HG03442 (cell line): ENCODE results near the gene GALNT8.

Experiments used
- ATAC-seq: cut with Tn5 transposase; IDR thresholded peaks from one replicate; pipeline ENCODE4 v1.9.1; 2021; ENCODE audit warnings: mild to moderate bottlenecking, moderate library complexity; ENCODE audit not compliant: unreplicated experiment

Gene GALNT8

DNA sequence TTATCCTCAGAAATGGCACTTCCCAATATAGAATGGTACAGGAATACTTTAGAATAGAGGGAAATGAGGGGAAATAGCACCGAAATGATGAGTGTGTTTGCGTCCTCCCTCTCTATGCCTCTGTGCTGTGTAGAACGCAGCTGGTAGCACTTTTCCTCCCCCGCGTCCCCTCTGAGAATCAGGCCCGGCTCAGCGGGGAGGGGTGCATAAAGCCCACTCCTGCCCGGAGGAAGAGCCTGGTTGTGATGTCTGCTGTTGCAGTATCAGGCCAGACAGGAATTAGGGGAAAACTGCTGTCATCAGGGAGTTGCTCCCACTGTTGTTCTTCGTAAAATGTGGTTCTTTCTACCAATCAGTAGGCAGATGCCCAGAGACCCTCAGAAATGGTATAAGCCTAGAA, 76.0 kb downstream of the GALNT8 start:
- no peak for ATAC-seq

DNA sequence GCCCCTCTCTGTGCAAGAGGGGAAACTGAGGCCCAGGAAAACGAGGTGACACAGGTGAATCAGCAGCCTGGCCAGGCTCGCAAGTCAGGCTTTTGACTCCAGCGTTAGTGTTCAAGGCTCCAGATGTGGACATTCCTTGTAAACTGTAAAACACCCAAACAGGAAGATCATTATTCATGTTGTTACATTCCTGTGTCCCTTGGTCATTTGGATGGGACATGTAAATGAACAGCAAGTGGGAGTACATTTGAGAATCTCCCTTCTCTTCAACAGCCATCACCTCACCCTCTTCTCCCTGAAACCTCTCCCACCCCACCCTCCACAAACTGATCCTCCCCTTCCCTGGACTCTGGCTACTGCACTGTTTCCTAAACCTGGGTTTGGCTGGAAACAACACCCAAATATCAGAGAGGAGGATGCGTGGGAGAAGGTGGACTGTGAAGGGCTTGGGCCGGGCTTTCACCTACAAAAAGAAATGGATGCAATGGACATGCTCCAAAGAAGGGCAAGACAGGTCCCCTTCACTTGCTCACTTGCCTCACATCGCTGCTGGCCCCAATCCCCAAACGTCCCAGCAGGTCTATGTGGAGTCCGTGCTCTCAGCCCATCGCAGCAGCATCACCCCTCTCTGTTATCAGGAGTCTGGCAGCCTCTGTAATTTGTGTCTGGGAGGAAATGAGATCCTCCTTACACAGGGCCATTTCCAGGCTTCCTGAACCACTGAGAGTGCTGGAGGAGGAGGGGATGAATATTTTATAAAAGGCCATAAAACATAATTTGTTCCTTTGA, 76.7 kb downstream of the GALNT8 start:
- ATAC-seq = no peak

DNA sequence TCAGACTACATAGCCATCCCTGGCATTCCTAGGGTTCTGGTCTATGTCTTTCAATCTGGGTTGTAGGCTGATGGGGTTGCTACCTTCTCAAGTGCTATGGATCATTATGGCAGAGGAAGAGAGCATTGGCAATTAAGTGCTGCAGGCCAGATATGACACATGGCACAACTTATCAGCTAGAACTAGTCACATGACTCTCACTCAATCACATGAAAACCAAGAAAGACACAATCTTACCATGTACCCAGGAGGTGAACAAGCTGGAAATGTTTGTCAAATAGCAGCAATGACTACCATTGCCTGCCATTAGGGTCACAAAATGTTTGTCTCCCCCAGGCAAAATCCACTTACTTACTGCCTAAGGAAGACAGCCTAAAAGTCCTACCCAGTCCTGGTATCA, 80.4 kb downstream of the GALNT8 start:
- no peak for ATAC-seq

DNA sequence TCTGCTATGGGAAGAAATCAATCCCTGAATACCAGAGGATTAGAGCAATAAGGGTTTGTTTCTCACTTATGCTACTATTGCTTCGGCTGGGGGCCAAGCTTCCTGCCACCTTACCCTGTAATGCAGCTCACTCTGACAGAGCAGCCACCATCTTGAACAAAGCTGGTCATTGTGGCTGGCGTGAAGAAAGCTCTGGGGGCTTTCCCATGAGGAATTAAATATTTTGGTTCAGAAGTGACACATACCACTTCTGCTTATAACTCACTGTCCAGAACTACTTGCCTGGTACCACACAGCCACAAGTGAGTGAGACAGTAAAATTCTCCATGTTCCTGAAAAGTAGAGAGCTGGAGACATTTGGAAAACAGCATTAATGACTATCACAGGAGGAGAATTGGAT, 82.6 kb downstream of the GALNT8 start:
- ATAC-seq = no peak

DNA sequence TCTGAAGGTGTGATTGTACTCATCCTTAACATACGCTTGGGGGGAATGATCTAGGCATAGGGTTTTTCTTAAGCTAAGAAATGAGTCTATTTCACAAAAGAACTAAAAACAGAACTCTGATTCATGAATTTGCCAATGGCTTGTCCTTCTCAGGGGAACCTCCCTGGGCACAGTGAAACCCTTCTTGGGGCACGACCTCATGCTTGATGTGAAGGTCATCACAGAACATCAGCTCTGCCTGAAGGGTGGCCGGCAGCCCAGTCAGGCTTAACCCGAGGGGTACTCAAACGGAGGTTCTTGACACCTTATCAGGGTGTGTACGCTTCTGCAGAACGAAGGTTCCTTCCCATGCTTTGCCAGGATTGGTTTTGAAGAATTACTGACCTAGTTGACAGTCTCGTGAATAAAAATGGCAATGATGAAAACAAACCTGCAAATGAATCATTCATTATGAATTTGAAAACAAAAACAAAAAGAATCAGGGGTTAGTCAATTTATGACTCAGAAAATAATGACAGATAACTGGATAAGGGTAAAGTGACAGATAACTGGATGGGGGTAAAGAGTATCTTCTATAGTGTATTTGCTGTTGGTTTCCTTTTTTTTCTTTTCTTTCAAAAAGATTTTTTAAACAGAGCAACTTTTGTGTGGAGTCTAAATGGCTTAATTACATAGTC, 86.4 kb downstream of the GALNT8 start:
- ATAC-seq = no peak

DNA sequence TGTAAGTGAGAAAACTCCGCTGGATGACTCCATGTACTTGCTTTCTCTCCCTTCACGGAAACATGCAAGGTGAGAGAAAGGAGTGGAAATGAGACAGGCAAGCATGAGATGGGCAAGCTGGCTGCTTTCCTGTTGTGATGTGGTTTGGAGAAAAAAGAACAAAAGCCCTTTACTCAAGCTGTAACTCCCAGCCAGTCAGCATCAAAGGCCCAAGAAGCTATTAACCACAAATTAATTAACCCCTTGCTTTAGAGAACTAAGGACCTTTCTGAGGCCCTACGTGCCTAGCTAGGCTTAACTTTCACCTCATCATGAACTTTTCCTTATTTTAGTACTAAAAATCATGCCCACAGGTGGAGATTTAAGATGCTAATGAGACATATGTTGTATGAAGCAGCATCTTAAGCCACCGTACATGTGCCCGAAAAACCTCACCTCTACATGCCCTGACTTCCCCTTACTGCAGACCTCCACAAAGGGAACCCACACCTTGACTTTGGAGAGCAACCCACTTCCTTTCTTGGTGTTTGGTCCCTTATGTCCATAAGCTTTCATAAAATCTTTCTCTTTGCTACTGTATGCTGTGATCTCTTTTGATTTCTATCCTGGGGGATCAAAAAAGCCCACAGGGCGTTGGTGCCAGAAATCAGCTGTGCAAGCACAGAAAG, 87.0 kb downstream of the GALNT8 start:
- ATAC-seq = no peak

DNA sequence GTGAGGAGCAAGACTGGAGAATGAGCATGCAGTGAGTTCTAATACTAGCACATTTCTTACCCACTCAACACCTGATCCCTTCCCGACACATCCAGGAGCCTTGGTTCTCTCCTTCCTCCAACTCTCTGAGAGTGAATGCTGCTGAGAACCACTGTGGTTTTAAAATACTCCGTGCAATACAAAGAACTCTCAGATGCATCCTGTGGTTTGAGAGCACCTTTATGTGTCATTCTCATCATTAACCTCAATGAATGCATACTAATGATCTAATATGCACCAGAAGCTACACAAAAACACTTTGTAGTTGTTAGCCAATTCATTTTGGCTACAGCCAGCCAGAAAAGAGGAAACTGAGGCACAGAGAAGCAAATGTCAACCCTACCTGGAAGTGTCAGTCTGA, 87.6 kb downstream of the GALNT8 start:
- no peak for ATAC-seq

DNA sequence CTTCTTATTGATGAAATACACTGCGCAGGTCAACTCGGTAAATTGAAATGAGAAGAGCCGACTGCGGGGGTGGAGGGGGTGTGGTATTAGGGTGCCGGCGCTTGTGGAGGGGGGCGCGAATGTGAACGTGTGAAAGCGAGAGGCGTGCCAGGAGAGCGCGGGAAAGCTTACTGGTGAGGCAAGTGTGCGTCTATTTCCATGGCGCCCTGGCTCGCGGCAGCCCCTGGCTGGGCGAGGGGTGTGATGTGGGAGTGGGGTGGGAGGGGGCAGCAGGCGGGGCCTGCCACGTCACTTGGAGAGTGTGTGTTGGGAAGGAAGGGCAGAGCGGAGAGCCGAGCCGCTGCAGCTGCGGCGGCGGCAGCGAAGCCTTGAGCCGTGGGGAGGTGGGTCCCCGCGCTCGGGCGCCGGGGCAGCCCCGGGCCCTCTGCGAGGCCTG, 88.8 kb downstream of the GALNT8 start:
- no peak for ATAC-seq

DNA sequence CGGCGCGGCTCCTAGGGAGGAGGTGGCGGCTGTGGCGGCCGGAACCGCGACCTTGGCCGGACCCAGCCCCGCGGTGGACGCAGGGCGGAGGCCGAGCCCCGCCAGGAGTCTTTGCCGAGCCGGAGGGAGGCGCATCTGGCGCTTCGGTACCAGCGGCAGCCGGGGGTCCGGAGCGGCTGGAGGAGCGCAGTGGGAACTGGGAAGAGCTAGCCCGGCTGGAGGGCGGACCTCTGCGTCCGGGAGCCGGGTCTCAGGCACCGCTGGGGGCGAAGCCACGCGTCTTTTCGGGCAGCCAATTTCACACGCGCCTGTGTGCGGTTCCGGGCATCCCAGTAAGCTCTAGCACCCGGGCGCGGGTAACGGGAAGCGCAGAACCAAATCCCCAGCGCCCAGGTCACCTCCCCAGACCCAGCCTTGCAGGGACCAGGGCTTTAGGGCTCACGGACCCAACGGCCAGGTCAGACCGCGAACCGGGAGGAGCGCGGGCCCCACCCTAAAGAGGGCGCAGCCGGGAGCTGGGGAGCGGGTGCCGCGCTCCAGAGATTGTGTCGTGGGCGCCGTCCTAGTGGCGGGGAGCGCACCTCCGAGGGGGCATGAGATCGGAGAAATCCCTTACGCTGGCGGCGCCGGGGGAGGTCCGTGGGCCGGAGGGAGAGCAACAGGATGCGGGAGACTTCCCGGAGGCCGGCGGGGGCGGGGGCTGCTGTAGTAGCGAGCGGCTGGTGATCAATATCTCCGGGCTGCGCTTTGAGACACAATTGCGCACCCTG, 89.4 kb downstream of the GALNT8 start:
- no peak for ATAC-seq

DNA sequence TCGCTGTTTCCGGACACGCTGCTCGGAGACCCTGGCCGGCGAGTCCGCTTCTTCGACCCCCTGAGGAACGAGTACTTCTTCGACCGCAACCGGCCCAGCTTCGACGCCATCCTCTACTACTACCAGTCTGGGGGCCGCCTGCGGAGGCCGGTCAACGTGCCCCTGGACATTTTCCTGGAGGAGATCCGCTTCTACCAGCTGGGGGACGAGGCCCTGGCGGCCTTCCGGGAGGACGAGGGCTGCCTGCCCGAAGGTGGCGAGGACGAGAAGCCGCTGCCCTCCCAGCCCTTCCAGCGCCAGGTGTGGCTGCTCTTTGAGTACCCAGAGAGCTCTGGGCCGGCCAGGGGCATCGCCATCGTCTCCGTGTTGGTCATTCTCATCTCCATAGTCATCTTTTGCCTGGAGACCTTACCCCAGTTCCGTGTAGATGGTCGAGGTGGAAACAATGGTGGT, 90.0 kb downstream of the GALNT8 start:
- no peak for ATAC-seq

DNA sequence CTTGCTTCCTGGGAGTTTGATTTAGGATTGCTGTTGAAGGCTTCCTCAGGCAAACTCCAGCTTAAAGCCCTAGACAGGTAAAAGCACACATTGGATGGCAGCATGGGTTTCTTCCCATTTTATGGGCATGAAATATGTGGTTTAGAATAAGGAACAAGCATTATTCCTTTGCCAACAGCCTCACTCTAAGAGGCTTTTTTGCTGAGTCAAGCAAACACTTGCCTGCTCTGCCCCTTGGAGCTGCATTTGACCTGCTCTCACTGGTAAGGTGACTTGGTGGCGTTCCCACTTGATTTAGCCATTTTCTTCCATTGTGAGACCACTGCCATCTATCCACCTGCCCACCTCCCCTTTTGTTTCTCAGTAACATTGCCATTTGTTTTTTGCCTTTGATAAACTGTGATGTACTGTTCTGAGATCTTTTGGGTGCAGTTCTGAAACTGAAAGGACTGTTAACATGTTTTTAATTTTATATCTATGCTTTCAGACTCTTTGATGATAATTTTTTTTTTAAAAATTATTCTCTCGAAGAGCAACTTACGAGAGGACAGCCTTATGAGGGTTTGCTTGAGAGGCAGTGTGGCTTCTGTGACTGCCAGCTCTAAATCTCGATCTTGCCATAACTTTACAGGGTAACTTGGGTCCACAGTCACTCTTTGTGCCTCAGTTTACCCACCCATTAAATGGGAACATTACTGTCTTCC, 92.6 kb downstream of the GALNT8 start:
- no peak for ATAC-seq

DNA sequence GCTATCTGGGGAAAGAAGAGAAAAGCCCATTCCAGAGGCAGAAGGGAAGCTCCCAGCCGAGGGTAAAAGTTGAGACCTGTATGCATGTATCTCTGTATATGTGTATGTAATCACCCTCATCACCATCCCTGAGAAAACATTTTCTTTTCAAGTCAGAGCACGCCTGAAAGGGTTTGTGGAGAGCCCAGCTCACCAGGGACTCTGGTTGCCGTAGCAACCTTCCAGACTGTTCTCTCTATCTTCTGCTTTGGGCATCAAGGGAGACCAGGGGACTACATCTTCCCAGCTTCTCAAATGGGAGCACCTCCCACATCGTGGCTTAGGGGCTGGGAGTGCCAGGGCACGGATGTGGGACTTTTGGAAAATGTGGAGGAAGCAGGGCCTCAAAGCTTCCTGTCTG, 93.5 kb downstream of the GALNT8 start:
- ATAC-seq = no peak

DNA sequence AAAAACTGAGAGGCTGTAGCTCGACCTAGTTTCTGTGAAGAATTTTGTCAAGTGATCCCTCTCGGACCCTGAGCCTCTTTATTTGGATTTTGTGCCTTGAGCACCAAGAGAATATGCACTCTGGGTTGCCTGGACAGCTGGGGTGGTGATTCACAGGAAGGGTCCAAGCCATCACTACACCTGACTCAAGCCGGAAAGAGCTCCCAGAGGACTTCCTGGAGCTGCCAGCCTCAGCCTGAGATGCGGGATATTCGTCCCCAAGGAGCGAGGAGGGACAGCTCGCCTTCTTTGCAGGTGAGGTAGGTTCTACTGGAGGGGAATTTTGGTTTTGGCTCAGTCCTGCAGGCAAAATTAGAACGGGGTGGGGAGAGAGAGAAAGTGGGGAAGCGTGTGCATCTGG, 94.3 kb downstream of the GALNT8 start:
- ATAC-seq = no peak

DNA sequence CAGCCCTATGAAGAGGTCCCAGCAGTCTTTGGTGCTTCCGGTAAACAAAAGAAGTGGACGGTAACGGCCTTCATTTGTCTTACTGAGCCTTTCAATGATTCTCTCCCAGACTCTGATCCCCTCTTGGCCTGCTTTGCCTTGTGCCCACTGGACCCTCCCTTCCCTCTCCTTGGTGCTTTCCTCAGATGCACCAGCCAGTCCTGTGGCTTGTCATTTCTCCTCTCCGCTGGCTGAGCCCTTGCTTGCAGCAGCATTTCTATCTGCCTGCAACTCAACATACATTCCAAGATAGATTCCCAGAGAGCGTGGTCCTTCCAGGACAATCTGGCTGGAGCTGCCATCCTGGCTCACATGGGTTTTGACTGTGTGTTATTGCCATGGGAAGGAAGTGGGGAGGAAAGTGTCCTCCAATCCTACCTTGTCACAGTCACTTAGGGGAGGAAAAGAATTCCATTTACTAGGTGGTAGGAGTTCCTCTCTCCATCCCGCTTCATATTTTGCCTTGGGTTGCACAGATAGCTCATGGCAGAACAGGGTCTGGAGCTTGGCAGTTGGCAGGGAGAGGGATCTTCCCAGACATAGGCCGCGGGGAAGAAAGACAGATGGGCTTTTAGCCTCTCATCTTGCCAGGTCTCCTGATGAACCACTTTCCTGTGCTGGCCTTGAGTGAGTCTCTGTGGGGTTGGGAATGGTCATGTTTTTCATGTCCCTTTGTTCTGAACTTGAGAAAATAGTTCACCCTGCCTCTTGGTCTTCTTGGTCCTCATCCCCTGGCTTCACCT, 96.7 kb downstream of the GALNT8 start:
- ATAC-seq = no peak

DNA sequence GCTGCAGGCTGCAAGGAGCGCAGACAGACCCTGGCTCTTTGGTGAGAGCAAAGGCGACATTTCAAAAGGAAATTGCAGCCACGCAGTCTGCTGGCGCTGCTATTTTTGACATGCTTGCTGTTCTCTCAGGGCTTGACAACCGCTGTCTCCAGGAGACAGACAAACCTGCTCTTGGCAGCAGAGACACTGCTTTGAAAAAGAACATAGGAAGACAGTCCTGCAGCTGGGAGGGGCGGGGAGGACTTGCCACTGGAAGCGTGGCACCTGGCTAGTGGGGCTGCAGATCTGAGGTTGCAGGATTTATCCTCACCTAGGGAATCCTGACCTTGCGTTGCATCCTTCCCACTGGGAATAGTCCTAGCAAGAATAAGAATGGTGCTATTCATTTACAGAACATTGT, 97.7 kb downstream of the GALNT8 start:
- ATAC-seq = no peak

DNA sequence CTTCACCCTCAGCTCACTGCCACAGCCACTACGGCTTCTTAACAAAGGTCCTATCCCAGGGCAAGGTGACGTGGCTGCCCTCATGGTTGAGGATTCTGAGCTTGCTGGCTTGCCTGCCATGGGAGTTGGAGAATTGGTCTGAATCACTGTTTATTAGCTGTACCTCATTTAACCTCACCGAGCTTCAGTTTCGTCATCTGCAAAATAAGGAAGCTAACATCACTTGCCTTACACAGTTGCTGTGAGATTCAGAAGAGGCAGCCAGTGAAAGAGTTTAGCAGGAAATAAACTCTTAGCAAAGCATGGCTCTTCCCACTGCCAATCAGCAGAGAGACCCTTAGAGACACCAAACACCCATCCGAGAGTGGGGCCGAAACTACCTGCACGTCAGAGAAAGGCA, 99.5 kb downstream of the GALNT8 start:
- no peak for ATAC-seq

DNA sequence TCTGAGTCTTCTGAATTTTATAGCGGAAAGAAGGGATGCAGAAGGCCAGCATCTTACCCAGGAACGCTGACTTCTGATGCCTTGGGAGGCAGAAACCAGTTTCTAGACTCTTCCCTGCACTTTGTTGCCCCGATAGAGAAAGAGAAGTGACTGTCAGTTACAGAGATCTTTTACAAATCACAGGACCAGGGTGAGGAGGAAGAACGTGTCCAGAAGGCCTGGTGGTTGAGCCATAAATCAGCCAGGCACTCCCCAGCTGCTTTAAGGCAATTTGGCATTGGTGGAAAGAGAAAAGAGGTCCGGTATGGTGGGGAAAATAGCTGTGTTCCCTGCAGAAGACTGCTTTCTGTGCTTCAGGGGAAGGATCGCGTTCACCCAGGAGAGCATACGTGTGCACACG, 100.8 kb downstream of the GALNT8 start:
- no peak for ATAC-seq
